CD14-positive monocyte (primary cell): ENCODE data around the gene PPFIA1. TPM values are rescaled to one million over a fixed set of nuclear protein-coding genes. Genes with fewer than 3 reads are reported as not detected.
"Not testable (repeated sequence)": the region's sequence is repeated elsewhere in the genome, so short reads cannot be mapped to it uniquely, and the experiment has no call there.

ENCODE experiments used
- DNase-seq, 3 donors: peaks; one replicate each; pipeline ENCODE4 v3.0.0-alpha.2; 2011 to 2022
- H2AFZ ChIP-seq: 2 replicates; pipeline ENCODE4 v1.6.0; 2012; ENCODE audit warnings: mild to moderate bottlenecking, low read depth, low read length, inconsistent platforms; ENCODE audit not compliant: insufficient read depth, poor library complexity, severe bottlenecking
- H3K27ac ChIP-seq, 2 donors: 1 replicate in 1 of 2; 2 replicates in 1 of 2; pipeline ENCODE4 v1.5.1; 2012 to 2013; ENCODE audit warnings: low read length in 2 of 2, control low read depth in 1 of 2, inconsistent platforms in 1 of 2, low read depth in 1 of 2, mild to moderate bottlenecking in 1 of 2
- H3K27me3 ChIP-seq, 2 donors: one replicate each; pipeline versions ENCODE4 v1.6.0 to v1.6.1; 2011 to 2013; ENCODE audit warnings: low read length in 2 of 2; ENCODE audit not compliant: control insufficient read depth in 2 of 2, insufficient read depth in 2 of 2
- H3K36me3 ChIP-seq, 2 donors: replicated peaks in 1 of 2; 1 replicate in 1 of 2; 2 replicates in 1 of 2; pipeline versions ENCODE4 v1.5.1 to v1.6.1; 2012 to 2013; ENCODE audit warnings: low read length in 2 of 2, control low read depth in 1 of 2, inconsistent platforms in 1 of 2, mild to moderate bottlenecking in 1 of 2; ENCODE audit not compliant: insufficient read depth in 2 of 2, control insufficient read depth in 1 of 2
- H3K4me1 ChIP-seq, 2 donors: 1 replicate in 1 of 2; 2 replicates in 1 of 2; pipeline versions ENCODE4 v1.5.1 to v1.6.1; 2012 to 2013; ENCODE audit warnings: low read length in 2 of 2, control low read depth in 1 of 2, inconsistent platforms in 1 of 2, mild to moderate bottlenecking in 1 of 2, moderate library complexity in 1 of 2; ENCODE audit not compliant: insufficient read depth in 2 of 2, control insufficient read depth in 1 of 2
- H3K4me2 ChIP-seq: replicated peaks from 2 replicates; pipeline ENCODE3; 2012; ENCODE audit warnings: low read length, moderate library complexity, mild to moderate bottlenecking; ENCODE audit not compliant: poor library complexity, severe bottlenecking; ENCODE audit errors: extremely low read depth
- H3K4me3 ChIP-seq, 3 experiments: fragments of 200-600 bp in 1 of 3; sonication (generic) in 1 of 3; replicated peaks in 1 of 3; 1 replicate in 2 of 3; 2 replicates in 1 of 3; pipeline ENCODE4 v1.5.1; 2011 to 2013; ENCODE audit warnings: low read length in 3 of 3, mild to moderate bottlenecking in 3 of 3, control low read depth in 2 of 3, low read depth in 2 of 3, inconsistent platforms in 1 of 3, moderate library complexity in 1 of 3
- H3K79me2 ChIP-seq: 2 replicates; pipeline ENCODE4 v1.6.0; 2012; ENCODE audit warnings: mild to moderate bottlenecking, control low read depth, inconsistent platforms, low read length, moderate library complexity; ENCODE audit not compliant: insufficient read depth
- H3K9ac ChIP-seq: 2 replicates; pipeline ENCODE4 v1.6.0; 2017; ENCODE audit warnings: low read length, mild to moderate bottlenecking; ENCODE audit not compliant: insufficient read depth, poor library complexity, severe bottlenecking
- H3K9me3 ChIP-seq, 2 donors: replicated peaks in 1 of 2; 1 replicate in 1 of 2; 2 replicates in 1 of 2; pipeline versions ENCODE4 v1.5.1 to v1.6.1; 2012 to 2013; ENCODE audit warnings: low read length in 2 of 2, control low read depth in 1 of 2; ENCODE audit not compliant: control insufficient read depth in 1 of 2, insufficient read depth in 1 of 2
- H4K20me1 ChIP-seq: 2 replicates; pipeline ENCODE4 v1.6.0; 2012; ENCODE audit warnings: mild to moderate bottlenecking, low read length, control low read depth, moderate library complexity; ENCODE audit not compliant: insufficient read depth
- H3K27ac Mint-ChIP-seq, 7 donors: one replicate each; pipeline ENCODE4 v1.8.0; 2020; ENCODE audit warnings: mild to moderate bottlenecking in 7 of 7, mixed read lengths in 7 of 7, moderate library complexity in 6 of 7, inconsistent platforms in 2 of 7
- H3K27me3 Mint-ChIP-seq, 3 donors: one replicate each; pipeline ENCODE4 v1.8.0; 2021 to 2022; ENCODE audit warnings: low read depth in 3 of 3, mild to moderate bottlenecking in 3 of 3, mixed read lengths in 3 of 3, moderate library complexity in 3 of 3, inconsistent platforms in 1 of 3
- H3K36me3 Mint-ChIP-seq, 2 donors: one replicate each; pipeline ENCODE4 v1.8.0; 2020; ENCODE audit warnings: mixed read lengths in 2 of 2, inconsistent platforms in 1 of 2, mild to moderate bottlenecking in 1 of 2
- H3K4me1 Mint-ChIP-seq: one replicate; pipeline ENCODE4 v1.8.0; 2020; ENCODE audit warnings: mild to moderate bottlenecking, mixed read lengths
- H3K4me3 Mint-ChIP-seq, 2 donors: one replicate each; pipeline ENCODE4 v1.8.0; 2020; ENCODE audit warnings: mild to moderate bottlenecking in 2 of 2, mixed read lengths in 2 of 2, moderate library complexity in 1 of 2
- H3K9me3 Mint-ChIP-seq, 7 donors: one replicate each; pipeline ENCODE4 v1.8.0; 2020 to 2022; ENCODE audit warnings: mixed read lengths in 7 of 7, mild to moderate bottlenecking in 6 of 7, moderate library complexity in 6 of 7, inconsistent platforms in 2 of 7
- CTCF ChIP-seq: fragments of 200-600 bp; IDR thresholded peaks from one replicate; pipeline ENCODE4 v1.8.0; 2022; ENCODE audit warnings: antibody characterized with exemption, mild to moderate bottlenecking
- WGBS: methylation state at CpG from one replicate; pipeline ENCODE4 v1.1.5; 2013; ENCODE audit warnings: missing lambda C conversion rate; ENCODE audit not compliant: insufficient coverage; 5-methylcytosine and 5-hydroxymethylcytosine counted together
- intact Hi-C, 2 donors: fragments of 100-400 bp; cut with micrococcal nuclease; formaldehyde crosslinking; loops; one replicate each; pipeline versions ENCODE4 v1.15.0 to v1.15.1; 2023
- polyA plus RNA-seq, 3 donors: library from polyadenylated mRNA; depleted of rRNA in 1 of 3; unstranded in 2 of 3; stranded (reverse) in 1 of 3; fragments of 300-500 nt in 2 of 3; fragments of >200 nt in 1 of 3; fragmentation: Illumina TruSeq in 2 of 3; gene quantifications; 1 replicate in 2 of 3; 2 replicates in 1 of 3; pipeline ENCODE4 v1.2.3, GENCODE V29; 2012 to 2021

PPFIA1 gene
- polyA plus RNA-seq, 3 donors = 7.5 to 65.7 (median 15.5) TPM

- H3K9me3 Mint-ChIP-seq = peaks cover 0 to 8% (median 6%) of the 10 kb centered on the region in 7 donors
- Histone ChIP-seq H3K36me3 (no peaks in the 10 kb centered on the region), H3K79me2 (no peaks in the 10 kb centered on the region), H3K9me3 (peaks cover 0 to 24% of the 10 kb centered on the region in 2 donors), H3K9ac (no peak overlapping the region), H3K4me3 (no peak overlapping the region), H3K27ac (no peak overlapping the region), H3K4me1 (no peaks in the 10 kb centered on the region), H3K4me2 (no peak overlapping the region), H3K27me3 (peaks cover 83 to 99% of the 10 kb centered on the region in 2 donors), H2AFZ (no peak overlapping the region), H4K20me1 (peaks cover 23% of the 10 kb centered on the region)
- no peaks in the 10 kb centered on the region for H3K36me3 Mint-ChIP-seq
- H3K4me3 Mint-ChIP-seq = peak overlapping the region in 1 of 2 donors; percentile 47
- TF ChIP-seq CTCF = no peak
- no peak overlapping the region for H3K27ac Mint-ChIP-seq
- intact Hi-C loops = no loop called here
- H3K27me3 Mint-ChIP-seq = peaks cover 96 to 97% (median 96%) of the 10 kb centered on the region in 3 donors
- no peak for DNase-seq
- H3K4me1 Mint-ChIP-seq = peaks cover 3% of the 10 kb centered on the region
- 77% methylated on average over 8 of the region's 13 CpGs for WGBS
Observed at GRCh38 chr11:70407121-70407520, 136.6 kb downstream of the PPFIA1 start.

GRCh38 chr11:70407814-70408213 lies 137.3 kb downstream of the PPFIA1 start:
- Histone ChIP-seq H3K27me3 (peaks cover 83 to 99% of the 10 kb centered on the region in 2 donors), H3K9me3 (peaks cover 0 to 18% of the 10 kb centered on the region in 2 donors), H3K4me1 (no peaks in the 10 kb centered on the region), H2AFZ (no peak overlapping the region), H3K79me2 (no peaks in the 10 kb centered on the region), H3K9ac (no peak overlapping the region), H3K4me2 (no peak overlapping the region), H4K20me1 (peaks cover 23% of the 10 kb centered on the region), H3K27ac (no peak overlapping the region), H3K4me3 (no peak overlapping the region), H3K36me3 (no peaks in the 10 kb centered on the region)
- WGBS = 100% methylated on average over 1 of the region's 6 CpGs
- no peak for TF ChIP-seq CTCF
- H3K36me3 Mint-ChIP-seq = no peaks in the 10 kb centered on the region
- peaks cover 0 to 8% (median 6%) of the 10 kb centered on the region in 7 donors for H3K9me3 Mint-ChIP-seq
- DNase-seq = no peak
- H3K4me1 Mint-ChIP-seq = no peaks in the 10 kb centered on the region
- H3K27me3 Mint-ChIP-seq = peaks cover 96 to 97% (median 96%) of the 10 kb centered on the region in 3 donors
- H3K27ac Mint-ChIP-seq = no peak overlapping the region
- intact Hi-C loops = no loop called here
- peak overlapping the region in 1 of 2 donors; percentile 78 for H3K4me3 Mint-ChIP-seq

GRCh38 chr11:70408326-70408725 lies 137.8 kb downstream of the PPFIA1 start:
- WGBS = 67% methylated on average over 4 of the region's 4 CpGs
- H3K27me3 ChIP-seq = peaks cover 81 to 99% of the 10 kb centered on the region in 2 donors
- H3K36me3 Mint-ChIP-seq = not testable (repeated sequence)

More at GRCh38 chr11:70408326-70408725, 137.8 kb downstream of the PPFIA1 start:
- H3K27ac ChIP-seq, H3K4me1 Mint-ChIP-seq, H3K9ac ChIP-seq, H3K4me1 ChIP-seq, H3K79me2 ChIP-seq, DNase-seq, H3K36me3 ChIP-seq, H3K4me3 ChIP-seq, H3K4me2 ChIP-seq, H3K9me3 Mint-ChIP-seq, H2AFZ ChIP-seq, intact Hi-C loops, H3K27ac Mint-ChIP-seq: not testable (repeated sequence)
- Histone ChIP-seq H4K20me1 (peaks cover 29% of the 10 kb centered on the region), H3K9me3 (peaks cover 0 to 20% of the 10 kb centered on the region in 2 donors)
- peak overlapping the region in 1 of 2 donors; percentile 78 for H3K4me3 Mint-ChIP-seq
- H3K27me3 Mint-ChIP-seq = peaks cover 96 to 97% (median 96%) of the 10 kb centered on the region in 3 donors
